Ishikawa (cell line): ENCODE measurements around the gene PHYKPL.

Experiments used
- CEBPB ChIP-seq: IDR thresholded peaks from 2 replicates; pipeline ENCODE4 v1.6.1; 2012
- CREB1 ChIP-seq: IDR thresholded peaks from 2 replicates; pipeline ENCODE4 v1.6.1; 2012; ENCODE audit warnings: low read depth
- EGR1 ChIP-seq: IDR thresholded peaks from 2 replicates; pipeline ENCODE4 v1.6.1; 2012
- EP300 ChIP-seq: IDR thresholded peaks from 2 replicates; pipeline ENCODE4 v1.6.1; 2012; ENCODE audit warnings: borderline replicate concordance
- FOXM1 ChIP-seq: IDR thresholded peaks from 2 replicates; pipeline ENCODE4 v1.6.1; 2012; ENCODE audit warnings: low read depth, borderline replicate concordance
- NFIC ChIP-seq: IDR thresholded peaks from 2 replicates; pipeline ENCODE4 v1.6.1; 2012
- RAD21 ChIP-seq: IDR thresholded peaks from 2 replicates; pipeline ENCODE4 v1.6.1; 2012; ENCODE audit warnings: low read depth
- TAF1 ChIP-seq: IDR thresholded peaks from 2 replicates; pipeline ENCODE4 v1.6.1; 2012; ENCODE audit warnings: low read depth, mild to moderate bottlenecking
- TCF12 ChIP-seq: IDR thresholded peaks from 2 replicates; pipeline ENCODE4 v1.6.1; 2012; ENCODE audit warnings: low read depth
- TEAD4 ChIP-seq: IDR thresholded peaks from 2 replicates; pipeline ENCODE4 v1.6.1; 2012
- YY1 ChIP-seq: IDR thresholded peaks from 2 replicates; pipeline ENCODE4 v1.6.1; 2012; ENCODE audit warnings: low read depth
- ZBTB7A ChIP-seq: IDR thresholded peaks from 2 replicates; pipeline ENCODE4 v1.6.1; 2012; ENCODE audit warnings: low read depth
- TF ChIP-seq, protein P1 (sequence below): IDR thresholded peaks from 2 replicates; pipeline ENCODE4 v1.6.1; 2012; ENCODE audit warnings: low read depth, mild to moderate bottlenecking
- TF ChIP-seq, protein P2 (sequence below): IDR thresholded peaks from 2 replicates; pipeline ENCODE4 v1.6.1; 2012
- TF ChIP-seq, protein P3 (sequence below): IDR thresholded peaks from 2 replicates; pipeline ENCODE4 v1.6.1; 2012

The PHYKPL gene

GRCh38 chr5:178238711-178239592 lies 6.3 kb upstream of the PHYKPL start:
- no peak for TF ChIP-seq YY1
- TF ChIP-seq, protein P1, sequence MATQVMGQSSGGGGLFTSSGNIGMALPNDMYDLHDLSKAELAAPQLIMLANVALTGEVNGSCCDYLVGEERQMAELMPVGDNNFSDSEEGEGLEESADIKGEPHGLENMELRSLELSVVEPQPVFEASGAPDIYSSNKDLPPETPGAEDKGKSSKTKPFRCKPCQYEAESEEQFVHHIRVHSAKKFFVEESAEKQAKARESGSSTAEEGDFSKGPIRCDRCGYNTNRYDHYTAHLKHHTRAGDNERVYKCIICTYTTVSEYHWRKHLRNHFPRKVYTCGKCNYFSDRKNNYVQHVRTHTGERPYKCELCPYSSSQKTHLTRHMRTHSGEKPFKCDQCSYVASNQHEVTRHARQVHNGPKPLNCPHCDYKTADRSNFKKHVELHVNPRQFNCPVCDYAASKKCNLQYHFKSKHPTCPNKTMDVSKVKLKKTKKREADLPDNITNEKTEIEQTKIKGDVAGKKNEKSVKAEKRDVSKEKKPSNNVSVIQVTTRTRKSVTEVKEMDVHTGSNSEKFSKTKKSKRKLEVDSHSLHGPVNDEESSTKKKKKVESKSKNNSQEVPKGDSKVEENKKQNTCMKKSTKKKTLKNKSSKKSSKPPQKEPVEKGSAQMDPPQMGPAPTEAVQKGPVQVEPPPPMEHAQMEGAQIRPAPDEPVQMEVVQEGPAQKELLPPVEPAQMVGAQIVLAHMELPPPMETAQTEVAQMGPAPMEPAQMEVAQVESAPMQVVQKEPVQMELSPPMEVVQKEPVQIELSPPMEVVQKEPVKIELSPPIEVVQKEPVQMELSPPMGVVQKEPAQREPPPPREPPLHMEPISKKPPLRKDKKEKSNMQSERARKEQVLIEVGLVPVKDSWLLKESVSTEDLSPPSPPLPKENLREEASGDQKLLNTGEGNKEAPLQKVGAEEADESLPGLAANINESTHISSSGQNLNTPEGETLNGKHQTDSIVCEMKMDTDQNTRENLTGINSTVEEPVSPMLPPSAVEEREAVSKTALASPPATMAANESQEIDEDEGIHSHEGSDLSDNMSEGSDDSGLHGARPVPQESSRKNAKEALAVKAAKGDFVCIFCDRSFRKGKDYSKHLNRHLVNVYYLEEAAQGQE: no peak
- no peak for TF ChIP-seq TAF1
- TF ChIP-seq TCF12: no peak
- no peak for TF ChIP-seq FOXM1
- no peak for TF ChIP-seq CREB1

DNA sequence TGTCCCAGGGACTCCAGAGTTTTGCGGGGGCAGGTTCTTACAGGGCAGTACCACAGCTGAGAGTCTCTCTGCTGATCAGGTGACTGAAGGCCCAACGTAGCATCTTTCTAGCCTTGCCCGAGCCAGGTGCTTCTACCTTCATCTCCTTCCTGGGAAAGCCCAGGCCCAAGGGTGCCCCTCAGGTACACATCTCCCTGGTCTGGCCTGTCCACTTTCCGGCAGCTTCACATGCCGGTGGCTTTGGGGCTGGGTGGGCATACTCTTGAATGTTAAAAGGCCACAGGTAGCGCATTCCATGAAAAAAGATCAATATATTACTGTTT lies 5.7 kb upstream of the PHYKPL start:
- TF ChIP-seq ZBTB7A (no peak), CREB1 (no peak), EGR1 (no peak), EP300 (no peak), TCF12 (no peak)

GRCh38 chr5:178237431-178238312 lies 5.1 kb upstream of the PHYKPL start:
- TF ChIP-seq EP300: no peak
- TF ChIP-seq TCF12: no peak
- no peak for TF ChIP-seq ZBTB7A
- no peak for TF ChIP-seq CEBPB
- no peak for TF ChIP-seq RAD21

DNA sequence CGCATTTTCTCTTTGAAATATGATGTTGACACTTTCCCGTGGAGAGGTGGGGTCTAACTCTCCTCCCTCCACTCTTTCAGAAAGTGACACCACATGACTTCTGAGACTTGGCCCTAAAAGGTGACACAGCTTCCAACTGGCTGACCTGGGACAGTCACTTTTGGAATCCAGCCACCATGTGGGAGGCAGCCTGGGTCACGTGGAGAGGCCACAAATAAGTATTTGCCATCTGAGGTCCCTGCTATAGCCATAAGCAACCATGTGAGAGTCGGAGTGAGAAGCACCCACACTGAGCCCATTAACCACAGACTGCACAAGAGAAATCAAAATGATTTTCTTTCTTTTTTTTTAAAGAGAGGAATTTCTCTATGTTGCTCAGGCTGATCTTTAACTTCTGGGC lies 4.1 kb upstream of the PHYKPL start:
- TF ChIP-seq, protein P2, sequence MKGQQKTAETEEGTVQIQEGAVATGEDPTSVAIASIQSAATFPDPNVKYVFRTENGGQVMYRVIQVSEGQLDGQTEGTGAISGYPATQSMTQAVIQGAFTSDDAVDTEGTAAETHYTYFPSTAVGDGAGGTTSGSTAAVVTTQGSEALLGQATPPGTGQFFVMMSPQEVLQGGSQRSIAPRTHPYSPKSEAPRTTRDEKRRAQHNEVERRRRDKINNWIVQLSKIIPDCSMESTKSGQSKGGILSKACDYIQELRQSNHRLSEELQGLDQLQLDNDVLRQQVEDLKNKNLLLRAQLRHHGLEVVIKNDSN: peak; percentile 90
- TF ChIP-seq, protein P3, sequence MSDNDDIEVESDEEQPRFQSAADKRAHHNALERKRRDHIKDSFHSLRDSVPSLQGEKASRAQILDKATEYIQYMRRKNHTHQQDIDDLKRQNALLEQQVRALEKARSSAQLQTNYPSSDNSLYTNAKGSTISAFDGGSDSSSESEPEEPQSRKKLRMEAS: 0 out of 2 replicates have a peak, but pooled peaks have one; percentile 27
- 0 out of 2 replicates have a peak, but pooled peaks have one; percentile 16 for TF ChIP-seq NFIC
- TF ChIP-seq, protein P1: no peak

DNA sequence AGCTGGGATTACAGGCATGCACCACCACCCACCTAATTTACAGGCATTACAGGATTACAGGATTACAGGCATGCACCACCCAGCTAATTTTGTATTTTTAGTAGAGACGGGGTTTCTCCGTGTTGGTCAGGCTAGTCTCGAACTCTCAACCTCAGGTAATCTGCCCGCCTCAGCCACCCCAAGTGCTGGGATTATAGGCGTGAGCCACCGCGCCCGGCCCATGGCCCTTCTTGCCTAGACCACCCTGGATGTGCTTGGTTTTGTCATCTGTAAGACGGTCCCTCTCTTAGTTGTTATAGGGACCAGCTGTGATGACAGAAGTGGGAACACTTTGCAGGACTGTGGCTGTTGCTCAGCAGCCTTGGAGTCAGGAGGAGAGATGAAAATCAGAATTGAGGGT lies 3.5 kb upstream of the PHYKPL start:
- TF ChIP-seq, protein P3: no peak
- TF ChIP-seq ZBTB7A: no peak
- TF ChIP-seq RAD21: no peak
- TF ChIP-seq EP300: no peak
- TF ChIP-seq, protein P2: no peak
- no peak for TF ChIP-seq YY1
- no peak for TF ChIP-seq NFIC
- TF ChIP-seq CEBPB: no peak
- no peak for TF ChIP-seq TAF1
- TF ChIP-seq TEAD4: no peak
- TF ChIP-seq, protein P1: no peak
- no peak for TF ChIP-seq TCF12
- TF ChIP-seq EGR1: no peak
- TF ChIP-seq FOXM1: no peak
- TF ChIP-seq CREB1: no peak
